Measurements from ENCODE around the gene CINP.

GRCh38 chr14:102333390-102333789, 29.3 kb downstream of the CINP start:
- TF ChIP-seq GATA2 (IDR thresholded peaks at IDR 0.05; ENCODE audit: low read depth, low read length) (no peak), GATA3 (IDR thresholded peaks at IDR 0.05; ENCODE audit: low read depth, low read length) (no peak)
